HepG2 (cell line): ENCODE data around the gene RPS25. TPM values are rescaled to one million over a fixed set of nuclear protein-coding genes. Genes with fewer than 3 reads are reported as not detected.

ENCODE experiments used
- EZH2 ChIP-seq: conservative IDR thresholded peaks from 2 replicates; pipeline ENCODE4 v1.6.1; 2012; ENCODE audit warnings: mild to moderate bottlenecking, low read depth, low read length, moderate library complexity
- GABPA ChIP-seq, 2 experiments: IDR thresholded peaks; 2 replicates each; pipeline ENCODE4 v1.6.1; 2011 to 2016; ENCODE audit warnings: low read depth in 2 of 2, low read length in 1 of 2, missing biosample characterization in 1 of 2, missing genetic modification characterization in 1 of 2
- GZF1 ChIP-seq: sonication (generic); formaldehyde crosslinking; IDR thresholded peaks from 2 replicates; pipeline ENCODE4 v1.5.1; 2020; ENCODE audit warnings: mild to moderate bottlenecking, missing genetic modification reagents
- MAX ChIP-seq: IDR thresholded peaks from 2 replicates; pipeline ENCODE4 v1.6.1; 2012; ENCODE audit warnings: inconsistent platforms
- MBD4 ChIP-seq: IDR thresholded peaks from 2 replicates; pipeline ENCODE4 v1.6.1; 2012; ENCODE audit warnings: low read length, inconsistent platforms, borderline replicate concordance
- MZF1 ChIP-seq: sonication (generic); formaldehyde crosslinking; IDR thresholded peaks from 2 replicates; pipeline ENCODE4 v1.8.1; 2023; ENCODE audit warnings: mild to moderate bottlenecking, missing genetic modification reagents, borderline replicate concordance
- NKX3-1 ChIP-seq: sonication (generic); formaldehyde crosslinking; IDR thresholded peaks from 2 replicates; pipeline ENCODE4 v1.5.0; 2020; ENCODE audit warnings: missing genetic modification reagents
- NR0B2 ChIP-seq: sonication (generic); formaldehyde crosslinking; IDR thresholded peaks from 2 replicates; pipeline ENCODE4 v1.4.0; 2020; ENCODE audit warnings: mild to moderate bottlenecking, missing genetic modification reagents
- NRL ChIP-seq: sonication (generic); formaldehyde crosslinking; IDR thresholded peaks from 2 replicates; pipeline ENCODE4 v1.5.0; 2020; ENCODE audit warnings: missing genetic modification reagents, mild to moderate bottlenecking, moderate library complexity, borderline replicate concordance
- PAWR ChIP-seq: sonication (generic); formaldehyde crosslinking; IDR thresholded peaks from 2 replicates; pipeline ENCODE4 v1.4.0; 2020; ENCODE audit warnings: missing genetic modification reagents, mild to moderate bottlenecking, borderline replicate concordance
- SMARCE1 ChIP-seq: fragments of 450-650 bp; IDR thresholded peaks from 2 replicates; pipeline ENCODE4 v1.6.1; 2017; ENCODE audit warnings: borderline replicate concordance
- STAG1 ChIP-seq: sonication (generic); formaldehyde crosslinking; IDR thresholded peaks from 2 replicates; pipeline ENCODE4 v1.4.0; 2020; ENCODE audit warnings: missing genetic modification reagents
- TEAD2 ChIP-seq: sonication (generic); formaldehyde crosslinking; IDR thresholded peaks from 2 replicates; pipeline ENCODE4 v1.9.0; 2021; ENCODE audit warnings: missing genetic modification reagents
- TERF1 ChIP-seq: sonication (generic); formaldehyde crosslinking; IDR thresholded peaks from 2 replicates; pipeline ENCODE4 v1.8.0; 2022; ENCODE audit warnings: mild to moderate bottlenecking, missing genetic modification reagents, moderate library complexity
- ZBTB44 ChIP-seq: sonication (generic); formaldehyde crosslinking; IDR thresholded peaks from 2 replicates; pipeline ENCODE4 v1.4.0; 2020; ENCODE audit warnings: missing genetic modification reagents
- ZBTB8A ChIP-seq: sonication (generic); formaldehyde crosslinking; IDR thresholded peaks from 2 replicates; pipeline ENCODE4 v1.4.0; 2020; ENCODE audit warnings: mild to moderate bottlenecking, low read depth, missing genetic modification reagents, borderline replicate concordance
- ZC3H13 ChIP-seq: sonication (generic); formaldehyde crosslinking; IDR thresholded peaks from 2 replicates; pipeline ENCODE4 v1.8.1; 2023; ENCODE audit warnings: mild to moderate bottlenecking, missing genetic modification reagents, moderate library complexity
- ZFP62 ChIP-seq: sonication (generic); formaldehyde crosslinking; IDR thresholded peaks from 2 replicates; pipeline ENCODE4 v1.4.0; 2020; ENCODE audit warnings: missing genetic modification reagents
- ZMAT3 ChIP-seq: sonication (generic); formaldehyde crosslinking; conservative IDR thresholded peaks from 2 replicates; pipeline ENCODE4 v1.7.0; 2021; ENCODE audit warnings: missing genetic modification reagents
- ZNF138 ChIP-seq: sonication (generic); formaldehyde crosslinking; IDR thresholded peaks from 2 replicates; pipeline ENCODE4 v1.5.0; 2020; ENCODE audit warnings: mild to moderate bottlenecking, low read depth, missing genetic modification reagents
- ZNF775 ChIP-seq: sonication (generic); formaldehyde crosslinking; IDR thresholded peaks from 2 replicates; pipeline ENCODE4 v1.4.0; 2020; ENCODE audit warnings: missing genetic modification reagents, mild to moderate bottlenecking, moderate library complexity, borderline replicate concordance
- ZNF784 ChIP-seq: sonication (generic); formaldehyde crosslinking; IDR thresholded peaks from 2 replicates; pipeline ENCODE4 v1.5.1; 2020; ENCODE audit warnings: missing genetic modification reagents, mild to moderate bottlenecking, borderline replicate concordance
- polyA plus RNA-seq, 8 experiments: library from polyadenylated mRNA; depleted of rRNA in 3 of 8; stranded (reverse) in 7 of 8; unstranded in 1 of 8; fragments of >200 nt; fragmentation: Illumina TruSeq in 4 of 8; extraction: Trizol in 4 of 8; gene quantifications; 2 replicates each; pipeline versions ENCODE4 v1.2.1 to v1.2.3, GENCODE V29; 2011 to 2016; ENCODE audit warnings: low read depth in 4 of 8, missing spikeins in 1 of 8, mixed read lengths in 1 of 8; ENCODE audit not compliant: insufficient read depth in 1 of 8
- total RNA-seq, 5 experiments: library from RNA; depleted of rRNA; stranded (reverse); fragments of >200 nt; fragmentation: Illumina TruSeq; extraction: Trizol; gene quantifications; 2 replicates each; pipeline ENCODE4 v1.2.3, GENCODE V29; 2016; ENCODE audit warnings: low read depth in 1 of 5
- TF ChIP-seq, protein P1 (sequence below): sonication (generic); formaldehyde crosslinking; IDR thresholded peaks from 2 replicates; pipeline ENCODE4 v1.5.1; 2020; ENCODE audit warnings: mild to moderate bottlenecking, moderate library complexity, missing genetic modification reagents

The RPS25 gene
- total and polyA plus RNA-seq, 2 of the 13 experiments (the other 11 are each of a cell fraction or from before 2014, with no cell fraction given): 839 to 1,415 TPM

DNA sequence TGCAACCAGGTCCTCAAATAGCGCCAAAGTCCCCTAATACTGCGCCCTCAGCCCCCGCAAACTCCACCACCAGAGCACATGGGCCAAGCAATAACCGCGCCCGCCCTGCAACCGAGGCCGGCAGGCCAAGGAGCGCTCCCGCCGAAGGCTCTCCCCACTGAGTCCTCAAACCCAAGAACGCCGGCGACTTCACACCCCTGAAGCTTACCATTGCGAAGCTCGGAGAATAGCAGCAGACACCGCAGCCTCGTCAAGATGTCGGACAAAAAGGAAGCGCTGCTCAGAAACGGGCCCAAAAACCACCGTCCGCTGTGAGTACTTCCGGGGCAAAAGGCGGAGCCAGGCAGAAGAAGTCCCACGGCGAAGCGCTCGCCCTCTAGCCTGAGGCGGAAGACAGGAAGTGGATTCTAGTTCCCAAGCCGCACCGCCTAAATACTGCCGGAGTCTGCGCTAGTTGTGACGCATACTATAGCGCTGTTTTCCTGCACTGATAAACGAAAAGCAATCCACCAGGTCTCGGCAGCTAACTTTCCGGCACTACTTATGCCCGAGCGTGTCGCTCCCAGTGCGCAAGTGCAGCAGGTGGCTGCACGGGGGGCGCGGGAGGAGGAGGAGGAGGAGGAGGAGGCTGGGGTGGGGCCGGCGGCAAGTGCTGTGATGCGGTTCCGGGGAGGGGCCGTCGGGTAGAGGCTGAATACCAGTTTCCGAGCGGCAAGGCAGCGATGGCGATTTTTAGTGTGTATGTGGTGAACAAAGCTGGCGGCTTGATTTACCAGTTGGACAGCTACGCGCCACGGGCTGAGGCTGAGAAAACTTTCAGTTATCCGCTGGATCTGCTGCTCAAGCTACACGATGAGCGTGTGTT is at the start of gene RPS25, which contains the start of gene TRAPPC4 (continued):
- TF ChIP-seq PAWR (CRISPR knock-in tag): no peak
- TF ChIP-seq ZBTB44 (CRISPR knock-in tag): no peak
- TF ChIP-seq, protein P1, sequence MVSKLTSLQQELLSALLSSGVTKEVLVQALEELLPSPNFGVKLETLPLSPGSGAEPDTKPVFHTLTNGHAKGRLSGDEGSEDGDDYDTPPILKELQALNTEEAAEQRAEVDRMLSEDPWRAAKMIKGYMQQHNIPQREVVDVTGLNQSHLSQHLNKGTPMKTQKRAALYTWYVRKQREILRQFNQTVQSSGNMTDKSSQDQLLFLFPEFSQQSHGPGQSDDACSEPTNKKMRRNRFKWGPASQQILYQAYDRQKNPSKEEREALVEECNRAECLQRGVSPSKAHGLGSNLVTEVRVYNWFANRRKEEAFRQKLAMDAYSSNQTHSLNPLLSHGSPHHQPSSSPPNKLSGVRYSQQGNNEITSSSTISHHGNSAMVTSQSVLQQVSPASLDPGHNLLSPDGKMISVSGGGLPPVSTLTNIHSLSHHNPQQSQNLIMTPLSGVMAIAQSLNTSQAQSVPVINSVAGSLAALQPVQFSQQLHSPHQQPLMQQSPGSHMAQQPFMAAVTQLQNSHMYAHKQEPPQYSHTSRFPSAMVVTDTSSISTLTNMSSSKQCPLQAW: peak; percentile 87
- TF ChIP-seq ZFP62 (CRISPR knock-in tag): no peak
- TF ChIP-seq NR0B2 (CRISPR knock-in tag): no peak
- TF ChIP-seq MBD4: no peak
- TF ChIP-seq ZMAT3 (CRISPR knock-in tag): peak; percentile 74
- peak; percentile 79 for TF ChIP-seq MAX
- TF ChIP-seq ZNF784 (CRISPR knock-in tag): peak; percentile 92
- peak; percentile 58 for TF ChIP-seq ZC3H13
- TF ChIP-seq SMARCE1: no peak
- TF ChIP-seq TERF1 (CRISPR knock-in tag): no peak
- TF ChIP-seq MZF1 (CRISPR knock-in tag): no peak
- no peak for TF ChIP-seq ZNF775 (CRISPR knock-in tag)
- TF ChIP-seq NKX3-1 (CRISPR knock-in tag): peak; percentile 64; the same call in 1 of the 2 replicates
- no peak for TF ChIP-seq ZBTB8A (CRISPR knock-in tag)
- no peak; the same call in 1 of the 2 replicates for TF ChIP-seq NRL (CRISPR knock-in tag)
- TF ChIP-seq ZNF138 (CRISPR knock-in tag): no peak
- TF ChIP-seq GABPA (IDR thresholded peaks at IDR 0.05; ENCODE audit: low read depth, low read length): peak; percentile 88
- TF ChIP-seq GABPA (CRISPR knock-in tag; IDR thresholded peaks at IDR 0.05; ENCODE audit: low read depth): peak; percentile 99
- TF ChIP-seq EZH2: no peak
- 0 out of 2 replicates have a peak, but pooled peaks have one; percentile 10 for TF ChIP-seq STAG1
- no peak for TF ChIP-seq TEAD2 (CRISPR knock-in tag)
- TF ChIP-seq GZF1 (CRISPR knock-in tag): no peak
